HT-29 (cell line): ENCODE results near the gene MRPL49. TPM values are rescaled to one million over a fixed set of nuclear protein-coding genes. Genes with fewer than 3 reads are reported as not detected.

Experiments
- DNase-seq: peaks from one replicate; pipeline ENCODE4 v3.0.0-alpha.2; 2015; ENCODE audit warnings: low spot score
- total RNA-seq: library from RNA; depleted of rRNA; stranded (reverse); fragments of >200 nt; shearing (Covaris generic); gene quantifications from 2 replicates; pipeline ENCODE4 v1.2.3, GENCODE V29; 2014; rRNA removed

Gene MRPL49
- total RNA-seq = 153 and 200 TPM in 2 replicates

DNA sequence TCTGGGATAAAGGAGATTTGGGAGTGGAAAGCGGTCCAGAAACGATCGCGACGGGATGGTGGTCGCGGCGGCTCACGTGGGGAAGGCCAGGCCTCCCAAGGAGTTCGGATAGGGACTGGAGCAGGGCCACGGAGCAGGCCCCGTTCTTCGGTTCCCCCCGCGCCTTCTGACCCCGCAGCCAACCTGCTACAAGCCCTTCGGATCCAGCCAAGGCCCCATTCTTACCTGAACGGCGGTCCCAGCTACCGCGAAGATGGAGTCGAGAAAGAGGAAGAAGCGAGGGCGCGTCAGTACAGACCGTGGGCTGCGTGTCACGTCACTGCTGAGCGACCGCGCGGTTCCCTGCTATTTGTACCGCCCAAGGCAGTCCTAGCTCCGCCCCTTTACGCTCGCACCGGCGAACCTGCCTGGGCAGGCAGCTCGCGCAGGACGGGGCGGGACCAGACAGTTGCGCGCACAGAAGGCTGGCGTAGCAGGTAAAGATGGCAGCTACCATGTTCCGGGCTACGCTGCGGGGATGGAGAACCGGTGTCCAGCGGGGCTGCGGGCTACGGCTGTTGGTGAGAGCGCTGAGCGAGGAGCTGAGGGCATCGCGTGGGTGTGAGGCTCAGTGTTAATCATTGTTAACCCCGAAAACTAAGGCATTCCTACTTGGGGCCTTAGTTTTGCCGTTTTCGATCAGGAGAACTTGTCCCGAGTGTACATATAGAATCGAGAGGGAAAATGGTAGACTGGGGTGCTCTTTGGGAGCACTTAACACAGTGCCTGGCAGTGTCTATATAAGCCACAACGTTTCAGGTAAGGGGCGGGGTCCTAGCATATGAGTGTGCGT is at the start of gene MRPL49, which contains the start of gene FAU:
Gene MRPL49 (plus strand): TSS at position 457 of the 832 bp plus-strand sequence. CDS start 26 bp downstream, at position 483.
Gene FAU (minus strand): TSS at position 270 of the 832 bp plus-strand sequence. CDS start 321 bp downstream, outside the sequence.
- DNase-seq = peak; percentile 99

DNA sequence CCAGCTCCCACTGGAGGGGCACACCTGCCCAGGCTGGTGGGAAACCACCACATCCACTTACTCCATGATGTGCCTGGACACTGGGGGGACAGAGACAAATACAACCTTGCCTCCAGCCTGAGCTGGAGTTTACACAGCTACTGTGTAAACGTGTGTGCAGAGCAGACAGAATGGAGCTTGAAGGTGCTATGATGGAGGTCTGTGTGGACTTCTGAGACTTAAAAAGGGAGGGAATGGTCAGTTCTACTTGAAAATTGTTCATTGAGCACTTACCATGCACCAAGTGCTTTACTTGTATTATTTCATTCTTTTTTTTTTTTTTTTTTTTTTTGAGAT is 49.5 kb upstream of the MRPL49 start:
- DNase-seq = no peak

DNA sequence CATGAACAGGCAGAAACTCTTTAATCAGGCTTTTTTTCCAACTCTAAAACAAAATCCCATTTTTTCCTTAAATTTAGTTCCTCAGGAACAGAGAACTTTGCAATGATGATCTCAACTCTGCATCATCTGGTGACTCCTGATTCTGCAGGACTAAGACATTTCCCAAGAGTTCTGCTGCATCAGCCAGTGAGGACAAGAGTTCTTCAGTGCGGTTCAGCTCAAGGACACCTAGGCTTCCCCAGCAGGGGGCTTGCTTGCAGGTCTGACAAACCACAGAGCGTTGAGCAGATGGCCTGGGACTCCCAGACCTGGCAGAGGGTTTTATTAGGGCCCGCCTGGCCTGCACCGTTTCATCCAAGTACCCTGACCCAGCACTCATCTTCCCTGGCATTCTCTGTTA is 44.7 kb upstream of the MRPL49 start:
- no peak for DNase-seq

DNA sequence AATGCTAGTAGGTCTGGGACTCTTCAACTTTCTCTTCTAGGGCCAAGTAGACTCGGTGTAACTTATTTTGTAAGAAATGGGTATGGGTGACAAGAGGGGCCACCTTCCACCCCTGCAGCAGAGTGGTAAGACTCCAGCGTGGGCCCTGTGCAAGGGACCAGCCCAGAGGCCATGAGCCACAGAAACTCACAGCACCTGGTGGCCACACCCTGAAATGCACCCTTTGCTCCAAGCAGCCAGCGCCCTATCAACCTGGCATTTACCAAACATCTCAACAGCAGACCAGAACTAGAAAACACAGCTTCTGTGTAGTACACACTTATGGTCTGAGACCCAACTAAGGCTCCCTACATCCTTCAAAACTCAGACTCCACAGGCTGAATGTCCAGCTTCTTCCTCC is 44.0 kb upstream of the MRPL49 start:
- peak; percentile 78 for DNase-seq

DNA sequence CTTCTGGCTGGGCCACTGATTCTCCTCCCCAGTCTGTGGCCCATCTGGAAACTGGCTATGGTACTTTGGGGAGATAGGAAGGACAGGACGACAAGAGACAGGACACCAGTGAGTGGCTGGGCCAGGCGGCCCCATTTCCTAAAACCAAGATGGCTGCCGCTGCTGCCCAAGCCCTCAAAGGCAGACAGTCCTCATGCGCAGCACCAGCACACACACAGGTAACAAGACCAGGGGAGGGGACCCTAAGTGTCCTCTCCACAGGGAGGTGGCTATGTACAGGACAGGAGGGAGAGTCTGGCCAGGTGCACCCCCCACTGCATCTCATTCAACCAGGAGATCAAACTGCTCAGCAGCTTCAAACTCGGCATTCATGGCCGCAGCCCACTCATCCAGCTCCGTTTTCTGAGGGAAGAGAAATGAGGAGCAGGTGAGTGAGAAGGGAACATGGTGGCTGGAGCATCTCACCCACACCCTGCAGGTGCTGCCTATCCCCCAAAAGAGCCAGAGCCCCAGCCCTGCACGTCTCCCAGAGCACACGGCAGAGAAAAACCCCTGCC is 43.3 kb upstream of the MRPL49 start:
- no peak for DNase-seq

DNA sequence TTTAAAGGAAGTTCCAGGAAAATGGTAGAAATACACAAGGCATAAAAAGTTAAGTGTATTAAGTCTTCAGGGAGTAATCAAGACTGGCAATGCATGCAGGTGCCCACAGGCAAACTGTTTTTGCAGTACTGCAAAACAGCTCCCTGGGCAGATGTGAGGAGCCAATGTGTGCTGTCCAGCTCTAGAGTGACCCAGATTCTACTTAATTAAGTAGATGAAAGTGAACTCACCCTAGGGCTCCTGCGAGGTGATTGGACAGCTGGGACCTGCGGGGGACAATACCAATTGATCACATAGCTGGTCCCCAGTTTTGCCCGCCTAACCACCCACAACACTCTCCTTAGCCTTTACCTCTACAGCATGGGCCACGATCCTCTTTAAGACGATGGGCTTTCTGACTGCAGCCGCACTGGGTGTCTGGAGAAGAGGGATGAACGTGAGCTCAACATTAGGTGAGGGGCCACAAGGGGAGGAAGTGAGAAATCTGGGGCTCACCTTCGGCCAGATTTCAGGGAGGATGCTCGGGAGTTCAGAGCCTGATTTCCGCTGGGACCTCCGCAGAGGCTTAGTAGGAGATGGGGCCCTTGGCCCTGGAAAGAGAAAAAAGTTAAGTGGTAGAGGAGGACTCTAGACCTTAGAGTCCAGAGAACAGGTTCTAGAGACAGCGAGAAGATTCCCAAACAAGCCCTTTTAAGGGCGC is 38.8 kb upstream of the MRPL49 start:
- peak; percentile 26 for DNase-seq

DNA sequence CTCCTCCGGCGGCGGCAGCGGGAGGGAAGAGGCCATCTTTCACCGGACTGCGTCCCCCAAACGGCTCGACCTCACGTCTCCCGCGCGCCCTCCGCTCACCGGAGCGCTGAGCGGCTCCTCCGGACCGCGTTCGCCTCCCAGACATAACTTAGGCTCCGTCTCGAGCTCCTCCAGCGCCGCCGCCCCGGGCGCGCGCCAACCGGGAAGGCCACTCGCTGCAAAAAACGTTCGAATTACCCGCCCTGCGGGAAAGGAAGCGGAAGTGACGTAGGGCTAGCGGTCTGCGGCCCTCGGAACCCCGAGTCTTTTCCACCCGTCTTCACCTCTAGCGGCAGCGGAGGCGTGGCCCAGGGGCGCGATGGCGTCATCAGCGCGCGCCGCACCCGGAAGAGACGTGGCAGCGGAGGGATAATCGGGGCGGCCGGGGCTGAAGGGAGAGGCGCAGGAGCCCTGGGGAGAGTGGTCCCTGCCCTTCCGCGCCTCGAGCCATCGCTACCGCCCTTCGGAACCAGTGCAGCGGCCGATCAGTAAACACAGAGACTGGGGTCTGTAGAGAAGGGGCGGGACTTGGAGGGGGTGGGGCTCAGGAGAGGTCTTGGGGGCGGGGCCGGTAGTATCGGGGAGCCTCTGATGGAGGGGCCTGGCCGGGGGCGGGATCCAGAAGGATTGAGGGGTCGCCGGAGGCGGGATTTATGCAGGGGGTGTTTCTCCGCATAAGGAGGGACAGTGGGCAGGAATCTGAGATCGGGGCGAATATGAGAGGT is 38.1 kb upstream of the MRPL49 start, which contains the start of the genes CDCA5 and ZFPL1:
Gene CDCA5 (minus strand): TSS at position 207 of the 764 bp plus-strand sequence. CDS start 62 bp downstream, at position 145.
Gene ZFPL1 (plus strand): TSS at position 389 of the 764 bp plus-strand sequence. CDS start 477 bp downstream, outside the sequence.
- peak; percentile 98 for DNase-seq

DNA sequence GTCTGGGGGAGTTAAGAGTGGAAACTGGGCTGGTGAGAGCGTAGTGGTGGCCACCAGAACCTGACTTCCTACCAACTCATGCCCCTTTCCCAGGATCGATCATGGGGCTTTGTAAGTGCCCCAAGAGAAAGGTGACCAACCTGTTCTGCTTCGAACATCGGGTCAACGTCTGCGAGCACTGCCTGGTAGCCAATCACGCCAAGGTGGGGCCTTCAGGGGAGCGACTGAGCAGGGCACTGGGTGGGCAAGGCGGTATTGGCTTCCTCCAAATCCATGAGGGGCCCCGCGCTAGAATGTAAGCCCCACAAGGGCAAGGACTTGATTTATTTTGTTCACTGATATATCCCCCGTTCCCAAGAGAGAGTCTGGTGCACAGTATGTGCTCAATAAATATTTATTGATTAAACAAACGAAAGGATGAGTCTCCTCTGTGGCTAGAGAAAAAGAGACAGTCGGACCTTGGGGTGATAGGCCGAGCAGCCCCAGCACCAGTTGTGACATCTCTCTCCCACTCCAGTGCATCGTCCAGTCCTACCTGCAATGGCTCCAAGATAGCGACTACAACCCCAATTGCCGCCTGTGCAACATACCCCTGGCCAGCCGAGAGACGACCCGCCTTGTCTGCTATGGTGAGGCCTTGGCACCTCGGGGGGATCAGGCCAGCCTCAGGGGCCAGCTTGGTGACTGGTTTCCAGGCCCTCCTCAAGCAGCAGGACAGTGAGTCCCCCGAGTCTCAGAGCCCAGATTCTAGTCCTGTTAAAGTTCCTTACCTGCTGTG is 37.3 kb upstream of the MRPL49 start:
- no peak for DNase-seq

DNA sequence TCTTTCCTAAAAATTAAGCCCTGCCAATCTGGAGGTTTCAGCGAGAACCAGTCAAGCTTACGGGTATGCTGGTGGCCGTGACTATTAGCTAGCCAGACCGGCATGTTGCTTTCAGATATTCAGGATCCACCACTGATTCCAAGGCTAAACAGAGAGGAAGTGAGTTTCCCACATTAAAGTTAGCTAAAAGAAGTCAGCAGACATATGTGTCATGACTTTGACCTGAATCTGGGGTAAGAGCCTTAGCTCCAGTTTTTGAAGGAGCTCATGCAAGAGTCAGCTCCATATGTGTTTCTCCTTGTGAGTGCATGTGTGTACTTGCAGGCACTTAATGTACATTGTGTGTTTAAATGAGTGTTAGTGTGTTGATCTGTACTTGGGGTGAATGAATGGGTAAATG is 36.7 kb upstream of the MRPL49 start:
- no peak for DNase-seq

DNA sequence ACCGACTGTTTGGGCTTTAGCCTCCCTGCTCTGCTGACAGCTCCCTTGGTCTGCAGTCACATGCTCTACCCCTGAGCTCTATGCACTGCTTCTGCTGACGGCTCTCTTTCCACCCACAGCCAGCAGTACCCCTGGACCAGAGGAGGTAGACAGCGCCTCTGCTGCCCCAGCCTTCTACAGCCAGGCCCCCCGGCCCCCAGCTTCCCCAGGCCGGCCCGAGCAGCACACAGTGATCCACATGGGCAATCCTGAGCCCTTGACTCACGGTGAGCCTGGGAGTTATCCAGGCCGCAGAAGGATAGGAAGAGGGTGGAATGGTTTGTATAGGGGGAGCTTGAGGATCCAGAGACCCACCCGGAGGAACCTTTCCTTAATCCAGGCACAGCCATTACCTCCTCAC is 35.3 kb upstream of the MRPL49 start:
- no peak for DNase-seq

DNA sequence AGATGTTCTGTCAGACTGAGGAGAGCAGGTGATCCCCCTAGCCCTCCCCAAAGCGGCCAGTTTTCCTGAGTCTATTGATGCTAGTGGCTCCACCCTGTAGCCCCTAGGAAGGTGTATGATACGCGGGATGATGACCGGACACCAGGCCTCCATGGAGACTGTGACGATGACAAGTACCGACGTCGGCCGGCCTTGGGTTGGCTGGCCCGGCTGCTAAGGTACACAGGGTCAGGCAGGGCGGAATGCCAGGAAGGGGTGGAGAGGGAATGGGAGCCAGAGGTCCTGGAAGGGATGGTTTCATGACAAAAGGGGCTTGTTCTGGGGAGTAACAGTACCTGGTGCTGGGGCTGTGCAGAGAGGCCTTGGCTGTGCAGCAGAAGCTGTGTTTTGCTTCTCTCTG is 34.9 kb upstream of the MRPL49 start:
- DNase-seq = no peak

DNA sequence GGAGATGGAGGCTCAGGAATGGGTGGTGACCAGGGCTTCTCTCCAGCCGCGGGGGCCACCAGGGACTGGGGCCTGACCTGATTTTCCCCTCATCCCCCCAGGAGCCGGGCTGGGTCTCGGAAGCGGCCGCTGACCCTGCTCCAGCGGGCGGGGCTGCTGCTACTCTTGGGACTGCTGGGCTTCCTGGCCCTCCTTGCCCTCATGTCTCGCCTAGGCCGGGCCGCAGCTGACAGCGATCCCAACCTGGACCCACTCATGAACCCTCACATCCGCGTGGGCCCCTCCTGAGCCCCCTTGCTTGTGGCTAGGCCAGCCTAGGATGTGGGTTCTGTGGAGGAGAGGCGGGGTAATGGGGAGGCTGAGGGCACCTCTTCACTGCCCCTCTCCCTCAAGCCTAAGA is 34.3 kb upstream of the MRPL49 start:
- DNase-seq = no peak

DNA sequence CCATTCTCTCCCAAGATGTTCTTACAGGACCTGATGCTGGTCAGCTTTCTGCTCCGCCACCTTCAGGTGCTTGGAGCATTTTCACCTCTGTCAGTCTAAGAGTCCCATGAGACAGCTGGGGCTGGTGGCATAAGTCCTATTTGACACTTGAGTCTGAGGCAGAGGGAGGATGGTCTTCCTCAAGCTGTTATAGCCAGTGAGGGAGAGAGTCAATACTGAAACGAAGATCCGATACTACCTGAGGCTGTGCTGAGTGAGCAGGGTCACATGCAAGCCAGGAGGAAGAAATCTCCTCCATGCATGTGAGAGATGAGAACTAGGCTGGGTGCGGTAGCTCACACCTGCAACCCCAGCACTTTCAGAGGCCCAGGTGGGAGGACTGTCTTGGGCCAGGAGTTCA is 32.5 kb upstream of the MRPL49 start:
- peak; percentile 17 for DNase-seq

DNA sequence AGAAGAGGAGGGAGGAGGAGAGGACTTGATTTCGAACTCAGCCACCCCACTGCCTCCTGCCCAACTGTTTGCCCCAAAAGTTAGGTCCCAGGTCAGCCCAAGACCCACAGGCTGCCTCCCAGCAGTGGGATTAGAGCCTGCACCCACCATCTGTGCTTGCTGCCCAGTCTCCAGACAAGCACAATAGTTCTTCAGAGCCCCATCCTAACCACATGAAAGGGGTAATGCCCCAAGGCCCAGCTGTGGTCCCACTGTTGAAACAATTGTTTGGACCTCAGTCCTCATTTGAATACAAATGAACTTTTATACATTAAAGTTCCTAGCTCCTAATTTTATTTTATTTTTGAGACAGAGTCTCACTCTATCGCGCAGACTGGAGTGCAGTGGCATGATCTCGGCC is 31.5 kb upstream of the MRPL49 start:
- DNase-seq = no peak

DNA sequence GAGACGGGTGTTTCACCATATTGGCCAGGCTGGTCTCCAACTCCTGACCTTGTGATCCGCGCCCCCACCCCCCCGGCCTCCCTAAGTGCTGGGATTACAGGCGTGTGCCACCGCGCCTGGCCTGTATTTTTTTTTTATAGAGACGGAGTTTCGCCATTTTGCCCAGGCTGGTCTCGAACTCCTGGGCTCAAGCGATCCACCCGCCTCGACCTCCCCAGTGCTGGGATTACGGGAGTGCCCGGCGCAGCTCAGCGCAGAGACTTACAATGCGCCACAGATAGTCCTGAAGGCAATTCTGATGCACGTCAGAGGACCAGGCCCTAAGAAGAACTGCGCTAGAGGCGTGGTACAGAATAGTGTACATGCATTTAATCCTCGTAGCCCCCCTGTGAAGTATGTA is 26.7 kb upstream of the MRPL49 start:
- no peak for DNase-seq

DNA sequence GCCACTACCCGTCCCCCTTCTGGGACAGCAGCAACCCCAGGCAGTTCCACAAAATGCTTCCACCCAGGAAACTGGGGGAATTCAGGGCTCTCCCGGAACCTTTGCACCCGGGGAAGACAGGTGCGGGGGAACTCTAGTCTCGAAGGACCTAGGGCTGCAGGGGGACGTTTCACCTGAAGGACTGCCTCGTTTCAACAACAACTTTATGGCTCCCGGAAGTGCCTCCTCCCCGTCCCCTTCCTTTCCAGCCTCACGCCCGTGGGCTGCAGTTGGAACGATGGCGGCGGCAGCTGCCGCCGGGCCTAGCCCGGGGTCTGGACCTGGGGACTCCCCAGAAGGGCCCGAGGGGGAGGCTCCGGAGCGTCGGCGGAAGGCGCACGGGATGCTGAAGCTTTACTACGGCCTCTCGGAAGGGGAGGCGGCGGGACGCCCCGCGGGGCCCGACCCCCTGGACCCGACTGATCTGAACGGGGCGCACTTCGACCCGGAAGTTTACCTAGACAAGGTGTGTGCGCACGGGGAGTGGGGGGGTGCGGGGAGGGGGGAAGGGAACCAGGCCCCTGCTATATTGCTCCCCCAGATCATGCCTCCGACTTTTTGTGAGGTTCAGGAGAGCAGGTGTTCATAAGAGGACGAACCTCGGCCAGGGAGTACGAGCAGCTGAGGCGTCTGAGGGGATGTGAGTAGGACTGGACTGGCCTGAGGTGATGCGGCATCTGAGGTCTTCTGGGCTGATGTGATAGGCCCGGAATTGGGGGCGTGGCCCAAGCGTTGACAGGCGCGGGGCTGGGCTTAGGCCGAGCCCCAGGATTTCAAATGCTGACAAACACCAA is 25.9 kb upstream of the MRPL49 start, which contains the start of gene VPS51:
Gene VPS51 (plus strand): TSS at position 241 of the 833 bp plus-strand sequence. CDS start 37 bp downstream, at position 278.
- DNase-seq = peak; percentile 95

DNA sequence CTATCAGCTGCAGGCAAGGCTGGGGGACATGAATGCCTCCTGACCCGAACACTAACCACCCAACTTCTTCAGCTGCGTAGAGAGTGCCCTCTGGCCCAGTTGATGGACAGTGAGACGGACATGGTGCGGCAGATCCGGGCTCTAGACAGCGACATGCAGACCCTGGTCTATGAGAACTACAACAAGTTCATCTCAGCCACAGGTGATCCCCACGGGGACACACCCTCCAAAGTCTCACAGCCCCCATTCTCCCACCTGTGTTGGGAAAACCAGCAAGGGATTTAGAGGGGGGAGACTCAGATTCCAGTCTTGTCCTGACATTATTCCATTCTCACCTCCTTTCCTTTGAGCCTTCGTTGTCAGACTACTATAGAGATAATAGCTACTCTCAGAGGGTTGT is 25.2 kb upstream of the MRPL49 start:
- no peak for DNase-seq

DNA sequence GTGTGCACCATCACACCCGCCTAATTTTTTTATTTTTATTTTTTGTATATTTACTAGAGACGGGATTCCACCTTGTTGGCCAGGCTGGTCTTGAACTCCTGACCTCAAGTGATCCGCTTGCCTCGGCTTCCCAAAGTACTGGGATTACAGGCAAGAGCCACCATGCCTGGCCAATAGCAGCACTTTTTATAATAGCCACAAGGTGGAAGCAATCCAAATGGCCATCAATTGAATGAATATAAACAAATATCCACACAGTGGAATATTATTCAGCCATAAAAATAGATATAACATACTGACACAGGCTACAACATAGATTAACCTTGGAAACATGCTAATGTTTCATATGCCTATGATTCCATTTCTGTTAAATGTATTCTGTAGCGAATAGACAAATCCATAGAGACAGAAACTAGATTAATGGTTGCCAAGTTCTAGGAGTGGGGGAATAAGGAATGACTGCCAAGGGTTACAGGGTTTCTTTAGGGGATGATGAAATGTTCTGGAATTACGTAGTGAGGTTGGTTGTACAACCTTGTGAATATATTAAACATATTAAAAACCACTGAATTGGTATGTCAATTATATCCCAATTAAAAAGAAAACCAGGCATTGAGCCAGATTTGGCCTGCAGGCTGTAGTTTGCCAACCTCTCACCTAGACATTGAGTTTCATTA is 21.3 kb upstream of the MRPL49 start:
- no peak for DNase-seq
